HepG2 (cell line): Measurements from ENCODE around the gene STUB1. TPM values are rescaled to one million over a fixed set of nuclear protein-coding genes. Genes with fewer than 3 reads are reported as not detected.

Source experiments
- HMGA1 ChIP-seq: sonication (generic); formaldehyde crosslinking; conservative IDR thresholded peaks from 2 replicates; pipeline ENCODE4 v1.4.0; 2020; ENCODE audit warnings: missing genetic modification reagents
- MEIS1 ChIP-seq: sonication (generic); formaldehyde crosslinking; IDR thresholded peaks from 2 replicates; pipeline ENCODE4 v1.9.0; 2021; ENCODE audit warnings: mild to moderate bottlenecking, missing genetic modification reagents, moderate library complexity, borderline replicate concordance
- MIXL1 ChIP-seq: IDR thresholded peaks from 2 replicates; pipeline ENCODE4 v1.6.1; 2016
- YEATS4 ChIP-seq: sonication (generic); formaldehyde crosslinking; IDR thresholded peaks from 2 replicates; pipeline ENCODE4 v1.4.0; 2020; ENCODE audit warnings: missing genetic modification reagents, borderline replicate concordance
- ZFP36 ChIP-seq: fragments of 150-350 bp; IDR thresholded peaks from 2 replicates; pipeline ENCODE4 v1.6.1; 2018; ENCODE audit warnings: borderline replicate concordance, low read length, low read depth; ENCODE audit not compliant: partially characterized antibody
- ZFY ChIP-seq: sonication (generic); formaldehyde crosslinking; IDR thresholded peaks from 2 replicates; pipeline ENCODE4 v1.4.0; 2020; ENCODE audit warnings: missing genetic modification reagents
- ZNF225 ChIP-seq: sonication (generic); formaldehyde crosslinking; IDR thresholded peaks from 2 replicates; pipeline ENCODE4 v1.4.0; 2020; ENCODE audit warnings: mild to moderate bottlenecking, missing genetic modification reagents
- ZNF431 ChIP-seq: sonication (generic); formaldehyde crosslinking; IDR thresholded peaks from 2 replicates; pipeline ENCODE4 v1.9.0; 2022; ENCODE audit warnings: missing genetic modification reagents, low read depth, mild to moderate bottlenecking, borderline replicate concordance
- ZNF468 ChIP-seq: sonication (generic); formaldehyde crosslinking; IDR thresholded peaks from 2 replicates; pipeline ENCODE4 v1.8.0; 2022; ENCODE audit warnings: mild to moderate bottlenecking, moderate library complexity, missing genetic modification reagents
- ZNF552 ChIP-seq: sonication (generic); formaldehyde crosslinking; IDR thresholded peaks from 2 replicates; pipeline ENCODE4 v1.9.0; 2022; ENCODE audit warnings: missing genetic modification reagents, mild to moderate bottlenecking, borderline replicate concordance
- ZNF619 ChIP-seq: sonication (generic); formaldehyde crosslinking; IDR thresholded peaks from 2 replicates; pipeline ENCODE4 v1.4.0; 2020; ENCODE audit warnings: mild to moderate bottlenecking, missing genetic modification reagents
- ZSCAN21 ChIP-seq: sonication (generic); formaldehyde crosslinking; IDR thresholded peaks from 2 replicates; pipeline ENCODE4 v1.8.0; 2022; ENCODE audit warnings: mild to moderate bottlenecking, missing genetic modification reagents, moderate library complexity, borderline replicate concordance
- polyA plus RNA-seq, 8 experiments: library from polyadenylated mRNA; depleted of rRNA in 3 of 8; stranded (reverse) in 7 of 8; unstranded in 1 of 8; fragments of >200 nt; fragmentation: Illumina TruSeq in 4 of 8; extraction: Trizol in 4 of 8; gene quantifications; 2 replicates each; pipeline versions ENCODE4 v1.2.1 to v1.2.3, GENCODE V29; 2011 to 2016; ENCODE audit warnings: low read depth in 4 of 8, missing spikeins in 1 of 8, mixed read lengths in 1 of 8; ENCODE audit not compliant: insufficient read depth in 1 of 8
- total RNA-seq, 5 experiments: library from RNA; depleted of rRNA; stranded (reverse); fragments of >200 nt; fragmentation: Illumina TruSeq; extraction: Trizol; gene quantifications; 2 replicates each; pipeline ENCODE4 v1.2.3, GENCODE V29; 2016; ENCODE audit warnings: low read depth in 1 of 5
- TF ChIP-seq, protein P1 (sequence below): sonication (generic); formaldehyde crosslinking; conservative IDR thresholded peaks from 2 replicates; pipeline ENCODE4 v1.5.0; 2020; ENCODE audit warnings: missing genetic modification reagents
- TF ChIP-seq, protein P2 (sequence below): sonication (generic); formaldehyde crosslinking; IDR thresholded peaks from 2 replicates; pipeline ENCODE4 v1.8.0; 2023; ENCODE audit warnings: mild to moderate bottlenecking, missing genetic modification reagents
- TF ChIP-seq, protein P3 (sequence below): IDR thresholded peaks from 2 replicates; pipeline ENCODE4 v1.6.1; 2016
- TF ChIP-seq, protein P4 (sequence below): sonication (generic); formaldehyde crosslinking; IDR thresholded peaks from 2 replicates; pipeline ENCODE4 v1.5.1; 2020; ENCODE audit warnings: mild to moderate bottlenecking, missing genetic modification reagents, moderate library complexity
- TF ChIP-seq, protein P5 (sequence below): sonication (generic); formaldehyde crosslinking; IDR thresholded peaks from 2 replicates; pipeline ENCODE4 v1.4.0; 2020; ENCODE audit warnings: missing genetic modification reagents
- TF ChIP-seq, protein P6 (sequence below): sonication (generic); formaldehyde crosslinking; IDR thresholded peaks from 2 replicates; pipeline ENCODE4 v1.8.0; 2022; ENCODE audit warnings: mild to moderate bottlenecking, missing genetic modification reagents, moderate library complexity

STUB1 gene
- total and polyA plus RNA-seq, 2 of the 13 experiments (the other 11 are each of a cell fraction or from before 2014, with no cell fraction given): 52.9 to 78.2 TPM

DNA sequence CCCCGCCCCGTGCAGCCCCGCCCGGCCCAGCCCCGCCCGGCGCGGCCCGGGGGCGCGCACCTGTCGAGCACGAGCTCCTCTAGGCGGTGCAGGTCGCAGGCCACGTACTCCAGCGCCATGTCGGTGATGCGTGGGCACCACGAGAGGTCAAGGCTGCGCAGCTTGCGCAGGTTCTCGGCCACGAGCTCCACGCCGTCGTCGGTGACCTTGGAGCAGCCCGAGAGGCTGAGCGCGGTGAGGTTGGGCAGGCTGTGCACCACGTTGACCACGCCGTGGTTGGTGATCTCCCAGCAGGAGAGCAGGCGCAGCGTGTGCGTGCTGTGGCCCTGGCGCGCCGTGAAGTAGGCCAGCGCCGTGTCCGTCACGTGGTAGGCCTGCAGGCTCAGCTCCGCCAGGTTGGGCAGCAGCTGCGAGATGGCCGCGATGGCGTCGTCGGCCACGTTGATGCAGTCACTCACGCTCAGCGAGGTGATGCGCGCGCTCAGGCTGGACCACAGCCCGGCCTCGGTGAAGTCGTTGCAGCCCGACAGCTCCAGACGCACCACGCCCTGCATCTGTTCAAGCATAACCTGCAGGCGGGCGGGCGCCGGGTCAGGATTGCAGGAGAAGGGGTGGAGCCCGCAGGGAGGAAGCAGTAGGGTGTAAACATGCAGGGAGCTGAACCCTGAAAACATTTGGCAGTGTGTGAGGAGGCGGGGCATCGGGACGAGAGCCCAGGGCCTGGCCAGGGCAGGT is 15.3 kb downstream of the STUB1 start (continued):
- TF ChIP-seq, protein P1, sequence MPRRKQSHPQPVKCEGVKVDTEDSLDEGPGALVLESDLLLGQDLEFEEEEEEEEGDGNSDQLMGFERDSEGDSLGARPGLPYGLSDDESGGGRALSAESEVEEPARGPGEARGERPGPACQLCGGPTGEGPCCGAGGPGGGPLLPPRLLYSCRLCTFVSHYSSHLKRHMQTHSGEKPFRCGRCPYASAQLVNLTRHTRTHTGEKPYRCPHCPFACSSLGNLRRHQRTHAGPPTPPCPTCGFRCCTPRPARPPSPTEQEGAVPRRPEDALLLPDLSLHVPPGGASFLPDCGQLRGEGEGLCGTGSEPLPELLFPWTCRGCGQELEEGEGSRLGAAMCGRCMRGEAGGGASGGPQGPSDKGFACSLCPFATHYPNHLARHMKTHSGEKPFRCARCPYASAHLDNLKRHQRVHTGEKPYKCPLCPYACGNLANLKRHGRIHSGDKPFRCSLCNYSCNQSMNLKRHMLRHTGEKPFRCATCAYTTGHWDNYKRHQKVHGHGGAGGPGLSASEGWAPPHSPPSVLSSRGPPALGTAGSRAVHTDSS: 0 out of 2 replicates have a peak, but pooled peaks have one; percentile 51
- TF ChIP-seq ZNF225 (peak; percentile 60; the same call in 1 of the 2 replicates), ZSCAN21 (CRISPR knock-in tag) (peak; percentile 90), MEIS1 (CRISPR knock-in tag) (no peak; the same call in 1 of the 2 replicates), ZNF431 (CRISPR knock-in tag) (0 out of 2 replicates have a peak, but pooled peaks have one; percentile 23), ZNF552 (CRISPR knock-in tag) (0 out of 2 replicates have a peak, but pooled peaks have one; percentile 44), YEATS4 (CRISPR knock-in tag) (no peak), ZNF619 (CRISPR knock-in tag) (0 out of 2 replicates have a peak, but pooled peaks have one; percentile 60), HMGA1 (no peak), ZFY (CRISPR knock-in tag) (peak; percentile 69), MIXL1 (no peak), ZNF468 (CRISPR knock-in tag) (peak; percentile 86; the same call in 1 of the 2 replicates), ZFP36 (no peak)
- TF ChIP-seq, protein P2, sequence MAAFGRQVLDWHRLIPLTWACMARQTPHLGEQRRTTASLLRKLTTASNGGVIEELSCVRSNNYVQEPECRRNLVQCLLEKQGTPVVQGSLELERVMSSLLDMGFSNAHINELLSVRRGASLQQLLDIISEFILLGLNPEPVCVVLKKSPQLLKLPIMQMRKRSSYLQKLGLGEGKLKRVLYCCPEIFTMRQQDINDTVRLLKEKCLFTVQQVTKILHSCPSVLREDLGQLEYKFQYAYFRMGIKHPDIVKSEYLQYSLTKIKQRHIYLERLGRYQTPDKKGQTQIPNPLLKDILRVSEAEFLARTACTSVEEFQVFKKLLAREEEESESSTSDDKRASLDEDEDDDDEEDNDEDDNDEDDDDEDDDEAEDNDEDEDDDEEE (CRISPR knock-in tag): peak; percentile 52
- TF ChIP-seq, protein P3, sequence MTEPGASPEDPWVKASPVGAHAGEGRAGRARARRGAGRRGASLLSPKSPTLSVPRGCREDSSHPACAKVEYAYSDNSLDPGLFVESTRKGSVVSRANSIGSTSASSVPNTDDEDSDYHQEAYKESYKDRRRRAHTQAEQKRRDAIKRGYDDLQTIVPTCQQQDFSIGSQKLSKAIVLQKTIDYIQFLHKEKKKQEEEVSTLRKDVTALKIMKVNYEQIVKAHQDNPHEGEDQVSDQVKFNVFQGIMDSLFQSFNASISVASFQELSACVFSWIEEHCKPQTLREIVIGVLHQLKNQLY (CRISPR knock-in tag): peak; percentile 13; the same call in 1 of the 2 replicates
- TF ChIP-seq, protein P4, sequence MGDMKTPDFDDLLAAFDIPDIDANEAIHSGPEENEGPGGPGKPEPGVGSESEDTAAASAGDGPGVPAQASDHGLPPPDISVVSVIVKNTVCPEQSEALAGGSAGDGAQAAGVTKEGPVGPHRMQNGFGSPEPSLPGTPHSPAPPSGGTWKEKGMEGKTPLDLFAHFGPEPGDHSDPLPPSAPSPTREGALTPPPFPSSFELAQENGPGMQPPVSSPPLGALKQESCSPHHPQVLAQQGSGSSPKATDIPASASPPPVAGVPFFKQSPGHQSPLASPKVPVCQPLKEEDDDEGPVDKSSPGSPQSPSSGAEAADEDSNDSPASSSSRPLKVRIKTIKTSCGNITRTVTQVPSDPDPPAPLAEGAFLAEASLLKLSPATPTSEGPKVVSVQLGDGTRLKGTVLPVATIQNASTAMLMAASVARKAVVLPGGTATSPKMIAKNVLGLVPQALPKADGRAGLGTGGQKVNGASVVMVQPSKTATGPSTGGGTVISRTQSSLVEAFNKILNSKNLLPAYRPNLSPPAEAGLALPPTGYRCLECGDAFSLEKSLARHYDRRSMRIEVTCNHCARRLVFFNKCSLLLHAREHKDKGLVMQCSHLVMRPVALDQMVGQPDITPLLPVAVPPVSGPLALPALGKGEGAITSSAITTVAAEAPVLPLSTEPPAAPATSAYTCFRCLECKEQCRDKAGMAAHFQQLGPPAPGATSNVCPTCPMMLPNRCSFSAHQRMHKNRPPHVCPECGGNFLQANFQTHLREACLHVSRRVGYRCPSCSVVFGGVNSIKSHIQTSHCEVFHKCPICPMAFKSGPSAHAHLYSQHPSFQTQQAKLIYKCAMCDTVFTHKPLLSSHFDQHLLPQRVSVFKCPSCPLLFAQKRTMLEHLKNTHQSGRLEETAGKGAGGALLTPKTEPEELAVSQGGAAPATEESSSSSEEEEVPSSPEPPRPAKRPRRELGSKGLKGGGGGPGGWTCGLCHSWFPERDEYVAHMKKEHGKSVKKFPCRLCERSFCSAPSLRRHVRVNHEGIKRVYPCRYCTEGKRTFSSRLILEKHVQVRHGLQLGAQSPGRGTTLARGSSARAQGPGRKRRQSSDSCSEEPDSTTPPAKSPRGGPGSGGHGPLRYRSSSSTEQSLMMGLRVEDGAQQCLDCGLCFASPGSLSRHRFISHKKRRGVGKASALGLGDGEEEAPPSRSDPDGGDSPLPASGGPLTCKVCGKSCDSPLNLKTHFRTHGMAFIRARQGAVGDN (CRISPR knock-in tag): peak; percentile 97
- TF ChIP-seq, protein P5, sequence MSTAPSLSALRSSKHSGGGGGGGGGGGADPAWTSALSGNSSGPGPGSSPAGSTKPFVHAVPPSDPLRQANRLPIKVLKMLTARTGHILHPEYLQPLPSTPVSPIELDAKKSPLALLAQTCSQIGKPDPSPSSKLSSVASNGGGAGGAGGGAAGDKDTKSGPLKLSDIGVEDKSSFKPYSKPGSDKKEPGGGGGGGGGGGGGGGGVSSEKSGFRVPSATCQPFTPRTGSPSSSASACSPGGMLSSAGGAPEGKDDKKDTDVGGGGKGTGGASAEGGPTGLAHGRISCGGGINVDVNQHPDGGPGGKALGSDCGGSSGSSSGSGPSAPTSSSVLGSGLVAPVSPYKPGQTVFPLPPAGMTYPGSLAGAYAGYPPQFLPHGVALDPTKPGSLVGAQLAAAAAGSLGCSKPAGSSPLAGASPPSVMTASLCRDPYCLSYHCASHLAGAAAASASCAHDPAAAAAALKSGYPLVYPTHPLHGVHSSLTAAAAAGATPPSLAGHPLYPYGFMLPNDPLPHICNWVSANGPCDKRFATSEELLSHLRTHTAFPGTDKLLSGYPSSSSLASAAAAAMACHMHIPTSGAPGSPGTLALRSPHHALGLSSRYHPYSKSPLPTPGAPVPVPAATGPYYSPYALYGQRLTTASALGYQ: no peak
- TF ChIP-seq, protein P6, sequence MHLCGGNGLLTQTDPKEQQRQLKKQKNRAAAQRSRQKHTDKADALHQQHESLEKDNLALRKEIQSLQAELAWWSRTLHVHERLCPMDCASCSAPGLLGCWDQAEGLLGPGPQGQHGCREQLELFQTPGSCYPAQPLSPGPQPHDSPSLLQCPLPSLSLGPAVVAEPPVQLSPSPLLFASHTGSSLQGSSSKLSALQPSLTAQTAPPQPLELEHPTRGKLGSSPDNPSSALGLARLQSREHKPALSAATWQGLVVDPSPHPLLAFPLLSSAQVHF (CRISPR knock-in tag): peak; percentile 87
